Fibroblast of upper back skin (primary cell): ENCODE data around the gene METTL4.

Experiments used
- DNase-seq: peaks from one replicate; pipeline ENCODE4 v3.0.0-alpha.2; 2013

Gene METTL4

GRCh38 chr18:2571200-2572170 is at the start of gene METTL4, which contains the start of gene NDC80:
METTL4 (minus strand) TSS chr18:2571505; CDS start chr18:2567216, 4,289 bp downstream.
NDC80 (plus strand) TSS chr18:2571557; CDS start chr18:2572986, 1,429 bp downstream.
- DNase-seq: peak; percentile 86

- peak; percentile 64 for DNase-seq
Observed at GRCh38 chr18:2618009-2618408, 46.7 kb upstream of the METTL4 start.

- no peak for DNase-seq
Observed at GRCh38 chr18:2617401-2617998, 46.2 kb upstream of the METTL4 start.

- no peak for DNase-seq
Observed at GRCh38 chr18:2612996-2613395, 41.7 kb upstream of the METTL4 start.

GRCh38 chr18:2610549-2610948 is 39.2 kb upstream of the METTL4 start:
- no peak for DNase-seq

GRCh38 chr18:2609604-2610003 is 38.3 kb upstream of the METTL4 start:
- DNase-seq: no peak

- no peak for DNase-seq
Observed at GRCh38 chr18:2606335-2606734, 35.0 kb upstream of the METTL4 start.

- no peak for DNase-seq
Observed at GRCh38 chr18:2602844-2603243, 31.5 kb upstream of the METTL4 start.

- no peak for DNase-seq
Observed at GRCh38 chr18:2597639-2598038, 26.3 kb upstream of the METTL4 start.

GRCh38 chr18:2590303-2590702 is 19.0 kb upstream of the METTL4 start:
- DNase-seq: no peak

- peak; percentile 64 for DNase-seq
Observed at GRCh38 chr18:2589345-2590068, 18.2 kb upstream of the METTL4 start.

- DNase-seq: peak; percentile 44
Observed at GRCh38 chr18:2588666-2589344, 17.5 kb upstream of the METTL4 start.

GRCh38 chr18:2587788-2588187 is 16.5 kb upstream of the METTL4 start:
- peak; percentile 10 for DNase-seq

GRCh38 chr18:2573408-2573807 is 2.1 kb upstream of the METTL4 start:
- DNase-seq: no peak

- DNase-seq: no peak
Observed at GRCh38 chr18:2572892-2573291, 1.6 kb upstream of the METTL4 start.

- no peak for DNase-seq
Observed at GRCh38 chr18:2572171-2572569, 865 bp upstream of the METTL4 start.

GRCh38 chr18:2570772-2571199 is 519 bp downstream of the METTL4 start:
- DNase-seq: peak; percentile 65

- DNase-seq: no peak
Observed at GRCh38 chr18:2569338-2570207, 1.7 kb downstream of the METTL4 start.

- no peak for DNase-seq
Observed at GRCh38 chr18:2568605-2569004, 2.7 kb downstream of the METTL4 start.

GRCh38 chr18:2568129-2568528 is 3.2 kb downstream of the METTL4 start:
- no peak for DNase-seq

- DNase-seq: no peak
Observed at GRCh38 chr18:2564373-2564772, 6.9 kb downstream of the METTL4 start.

GRCh38 chr18:2559249-2559648 is 12.1 kb downstream of the METTL4 start:
- DNase-seq: no peak
